ENCODE measurements around the gene ARSD.

GRCh38 chrX:2921750-2922149 lies 7.4 kb downstream of the ARSD start:
- TF ChIP-seq, protein P1, sequence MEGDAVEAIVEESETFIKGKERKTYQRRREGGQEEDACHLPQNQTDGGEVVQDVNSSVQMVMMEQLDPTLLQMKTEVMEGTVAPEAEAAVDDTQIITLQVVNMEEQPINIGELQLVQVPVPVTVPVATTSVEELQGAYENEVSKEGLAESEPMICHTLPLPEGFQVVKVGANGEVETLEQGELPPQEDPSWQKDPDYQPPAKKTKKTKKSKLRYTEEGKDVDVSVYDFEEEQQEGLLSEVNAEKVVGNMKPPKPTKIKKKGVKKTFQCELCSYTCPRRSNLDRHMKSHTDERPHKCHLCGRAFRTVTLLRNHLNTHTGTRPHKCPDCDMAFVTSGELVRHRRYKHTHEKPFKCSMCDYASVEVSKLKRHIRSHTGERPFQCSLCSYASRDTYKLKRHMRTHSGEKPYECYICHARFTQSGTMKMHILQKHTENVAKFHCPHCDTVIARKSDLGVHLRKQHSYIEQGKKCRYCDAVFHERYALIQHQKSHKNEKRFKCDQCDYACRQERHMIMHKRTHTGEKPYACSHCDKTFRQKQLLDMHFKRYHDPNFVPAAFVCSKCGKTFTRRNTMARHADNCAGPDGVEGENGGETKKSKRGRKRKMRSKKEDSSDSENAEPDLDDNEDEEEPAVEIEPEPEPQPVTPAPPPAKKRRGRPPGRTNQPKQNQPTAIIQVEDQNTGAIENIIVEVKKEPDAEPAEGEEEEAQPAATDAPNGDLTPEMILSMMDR (IDR thresholded peaks at IDR 0.05 in 2 of 3, conservative IDR thresholded peaks at IDR 0.05 in 1 of 3; ENCODE audit: borderline replicate concordance in 1 of 3, insufficient read depth in 1 of 3, low read depth in 2 of 3, low read length in 2 of 3), result no peak
- no peak for TF ChIP-seq REST (IDR thresholded peaks at IDR 0.05; ENCODE audit: low read depth)
- no peak for TF ChIP-seq SP1 (IDR thresholded peaks at IDR 0.05; ENCODE audit: low read depth)
- no peak for TF ChIP-seq POLR2AphosphoS5 (IDR thresholded peaks at IDR 0.05; ENCODE audit: low read depth, low read length)
- no peak for TF ChIP-seq EZH2 (IDR thresholded peaks at IDR 0.05)
- no peak for TF ChIP-seq EGR1 (IDR thresholded peaks at IDR 0.05; ENCODE audit: low read depth)
- no peak for TF ChIP-seq JUND (IDR thresholded peaks at IDR 0.05)
- no peak for TF ChIP-seq YY1 (IDR thresholded peaks at IDR 0.05; ENCODE audit: extremely low read depth, insufficient replicate concordance, low read depth, low read length)
- no peak for TF ChIP-seq MAX (IDR thresholded peaks at IDR 0.05)
- TF ChIP-seq TCF7L2 (IDR thresholded peaks at IDR 0.05; ENCODE audit: borderline replicate concordance, extremely low read depth, insufficient read depth, insufficient read length), result no peak
- TF ChIP-seq SIN3A (IDR thresholded peaks at IDR 0.05; ENCODE audit: low read depth), result no peak

Data from HCT116 (cell line).